Breast epithelium (tissue), 3 donors: Measurements from ENCODE around the gene ALG6.

ENCODE experiments used
- POLR2A ChIP-seq: fragments of 450-650 bp; IDR thresholded peaks from one replicate; pipeline ENCODE4 v1.6.1; 2016; ENCODE audit warnings: antibody characterized with exemption, mild to moderate bottlenecking, moderate library complexity
- POLR2AphosphoS5 ChIP-seq, 3 donors: sonication (generic); formaldehyde crosslinking; IDR thresholded peaks; one replicate each; pipeline ENCODE4 v1.6.1; 2017; ENCODE audit warnings: antibody characterized with exemption in 3 of 3
- TF ChIP-seq, protein P1 (sequence below), 3 donors: fragments of 450-650 bp; IDR thresholded peaks; one replicate each; pipeline ENCODE4 v1.5.1; 2016 to 2017; ENCODE audit warnings: antibody characterized with exemption in 3 of 3, mild to moderate bottlenecking in 3 of 3, moderate library complexity in 3 of 3

DNA sequence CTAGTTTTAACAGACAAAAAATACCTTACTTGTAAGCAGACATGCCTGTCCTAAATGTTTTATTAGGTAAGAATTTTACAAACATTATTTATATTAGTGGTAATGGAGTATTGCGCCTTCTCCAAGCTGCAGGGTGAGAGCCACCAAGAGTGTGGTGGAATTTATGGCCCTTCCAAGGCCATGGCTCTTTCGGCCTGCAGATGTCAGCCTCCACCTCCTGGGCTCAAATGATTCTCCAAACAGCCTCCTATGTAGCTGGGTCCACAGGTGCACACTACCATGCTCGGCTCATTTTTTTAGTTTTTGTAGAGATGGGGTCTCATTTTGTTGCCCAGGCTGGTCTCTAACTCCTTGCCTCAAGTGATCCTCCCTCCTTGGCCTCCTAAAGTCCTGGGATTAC lies 99.3 kb downstream of the ALG6 start:
- no peak for TF ChIP-seq POLR2A
- no peak for TF ChIP-seq POLR2AphosphoS5 (IDR thresholded peaks at IDR 0.05)
- TF ChIP-seq, protein P1, sequence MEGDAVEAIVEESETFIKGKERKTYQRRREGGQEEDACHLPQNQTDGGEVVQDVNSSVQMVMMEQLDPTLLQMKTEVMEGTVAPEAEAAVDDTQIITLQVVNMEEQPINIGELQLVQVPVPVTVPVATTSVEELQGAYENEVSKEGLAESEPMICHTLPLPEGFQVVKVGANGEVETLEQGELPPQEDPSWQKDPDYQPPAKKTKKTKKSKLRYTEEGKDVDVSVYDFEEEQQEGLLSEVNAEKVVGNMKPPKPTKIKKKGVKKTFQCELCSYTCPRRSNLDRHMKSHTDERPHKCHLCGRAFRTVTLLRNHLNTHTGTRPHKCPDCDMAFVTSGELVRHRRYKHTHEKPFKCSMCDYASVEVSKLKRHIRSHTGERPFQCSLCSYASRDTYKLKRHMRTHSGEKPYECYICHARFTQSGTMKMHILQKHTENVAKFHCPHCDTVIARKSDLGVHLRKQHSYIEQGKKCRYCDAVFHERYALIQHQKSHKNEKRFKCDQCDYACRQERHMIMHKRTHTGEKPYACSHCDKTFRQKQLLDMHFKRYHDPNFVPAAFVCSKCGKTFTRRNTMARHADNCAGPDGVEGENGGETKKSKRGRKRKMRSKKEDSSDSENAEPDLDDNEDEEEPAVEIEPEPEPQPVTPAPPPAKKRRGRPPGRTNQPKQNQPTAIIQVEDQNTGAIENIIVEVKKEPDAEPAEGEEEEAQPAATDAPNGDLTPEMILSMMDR (IDR thresholded peaks at IDR 0.05): no peak
